ENCODE measurements around the gene MAGI2.

MAGI2 gene

GRCh38 chr7:78521961-78522360 lies 931.5 kb downstream of the MAGI2 start:
- H3K9ac ChIP-seq (ENCODE audit: low read depth, low read length) = no peak overlapping the region
- H3K4me3 ChIP-seq (ENCODE audit: low read depth in 1 of 2, low read length in 2 of 2) = no peak overlapping the region
- no peak for ATAC-seq (ENCODE audit: insufficient read depth, low read depth)
- no peaks in the 10 kb centered on the region for H3K36me3 ChIP-seq (ENCODE audit: insufficient read depth, low read length)
- H3K27me3 ChIP-seq (ENCODE audit: insufficient read depth, low read length, poor library complexity) = no peaks in the 10 kb centered on the region
- H3K4me2 ChIP-seq (ENCODE audit: insufficient read depth, low read length) = no peak overlapping the region
- no peaks in the 10 kb centered on the region for H3K9me3 ChIP-seq (ENCODE audit: insufficient read depth, low read length, severe bottlenecking)
- no peak overlapping the region for H2AFZ ChIP-seq (ENCODE audit: low read depth, low read length)
- no peaks in the 10 kb centered on the region for H3K79me2 ChIP-seq (ENCODE audit: insufficient read depth, low read length)
- H4K20me1 ChIP-seq (ENCODE audit: insufficient read depth, low read length) = no peaks in the 10 kb centered on the region
- TF ChIP-seq CTCF (IDR thresholded peaks at IDR 0.05; ENCODE audit: borderline replicate concordance, extremely low read depth, low read length, poor library complexity, severe bottlenecking) (no peak), EZH2 (IDR thresholded peaks at IDR 0.05; ENCODE audit: borderline replicate concordance, low read depth, low read length, severe bottlenecking) (no peak)
- H3K27ac ChIP-seq (ENCODE audit: low read length) = no peak overlapping the region
- no peaks in the 10 kb centered on the region for H3K4me1 ChIP-seq (ENCODE audit: insufficient read depth, low read length)
- no peak for DNase-seq

GRCh38 chr7:78516450-78516849 lies 937.0 kb downstream of the MAGI2 start:
- DNase-seq = no peak
- TF ChIP-seq CTCF (IDR thresholded peaks at IDR 0.05; ENCODE audit: borderline replicate concordance, extremely low read depth, low read length, poor library complexity, severe bottlenecking) (no peak), EZH2 (IDR thresholded peaks at IDR 0.05; ENCODE audit: borderline replicate concordance, low read depth, low read length, severe bottlenecking) (no peak)

GRCh38 chr7:78514634-78515033 lies 938.8 kb downstream of the MAGI2 start:
- DNase-seq (no peak), ATAC-seq (ENCODE audit: insufficient read depth, low read depth) (no peak)
- Histone ChIP-seq H3K79me2 (ENCODE audit: insufficient read depth, low read length) (no peaks in the 10 kb centered on the region), H3K27ac (ENCODE audit: low read length) (no peak overlapping the region), H4K20me1 (ENCODE audit: insufficient read depth, low read length) (no peaks in the 10 kb centered on the region), H2AFZ (ENCODE audit: low read depth, low read length) (no peak overlapping the region), H3K36me3 (ENCODE audit: insufficient read depth, low read length) (no peaks in the 10 kb centered on the region), H3K27me3 (ENCODE audit: insufficient read depth, low read length, poor library complexity) (no peaks in the 10 kb centered on the region), H3K9ac (ENCODE audit: low read depth, low read length) (no peak overlapping the region), H3K4me2 (ENCODE audit: insufficient read depth, low read length) (no peak overlapping the region), H3K9me3 (ENCODE audit: insufficient read depth, low read length, severe bottlenecking) (no peaks in the 10 kb centered on the region), H3K4me1 (ENCODE audit: insufficient read depth, low read length) (no peaks in the 10 kb centered on the region), H3K4me3 (ENCODE audit: low read depth in 1 of 2, low read length in 2 of 2) (no peak overlapping the region)
- TF ChIP-seq CTCF (IDR thresholded peaks at IDR 0.05; ENCODE audit: borderline replicate concordance, extremely low read depth, low read length, poor library complexity, severe bottlenecking) (no peak), EZH2 (IDR thresholded peaks at IDR 0.05; ENCODE audit: borderline replicate concordance, low read depth, low read length, severe bottlenecking) (no peak)

More at GRCh38 chr7:78516450-78516849, 937.0 kb downstream of the MAGI2 start:
- Histone ChIP-seq H3K4me2 (ENCODE audit: insufficient read depth, low read length) (no peak overlapping the region), H3K4me3 (ENCODE audit: low read depth in 1 of 2, low read length in 2 of 2) (no peak overlapping the region), H3K79me2 (ENCODE audit: insufficient read depth, low read length) (no peaks in the 10 kb centered on the region), H3K36me3 (ENCODE audit: insufficient read depth, low read length) (no peaks in the 10 kb centered on the region), H3K9ac (ENCODE audit: low read depth, low read length) (no peak overlapping the region), H3K27me3 (ENCODE audit: insufficient read depth, low read length, poor library complexity) (no peaks in the 10 kb centered on the region), H4K20me1 (ENCODE audit: insufficient read depth, low read length) (no peaks in the 10 kb centered on the region), H3K9me3 (ENCODE audit: insufficient read depth, low read length, severe bottlenecking) (no peaks in the 10 kb centered on the region), H3K4me1 (ENCODE audit: insufficient read depth, low read length) (no peaks in the 10 kb centered on the region), H2AFZ (ENCODE audit: low read depth, low read length) (no peak overlapping the region), H3K27ac (ENCODE audit: low read length) (no peak overlapping the region)
- no peak for ATAC-seq (ENCODE audit: insufficient read depth, low read depth)

Measured in DND-41 (cell line).